KG1 (cell line): Measurements from ENCODE around the gene MAGEA4.

Experiments
- DNase-seq: peaks from one replicate; lab custom pipeline; 2025; lab: John Stamatoyannopoulos, UW

Gene MAGEA4

DNA sequence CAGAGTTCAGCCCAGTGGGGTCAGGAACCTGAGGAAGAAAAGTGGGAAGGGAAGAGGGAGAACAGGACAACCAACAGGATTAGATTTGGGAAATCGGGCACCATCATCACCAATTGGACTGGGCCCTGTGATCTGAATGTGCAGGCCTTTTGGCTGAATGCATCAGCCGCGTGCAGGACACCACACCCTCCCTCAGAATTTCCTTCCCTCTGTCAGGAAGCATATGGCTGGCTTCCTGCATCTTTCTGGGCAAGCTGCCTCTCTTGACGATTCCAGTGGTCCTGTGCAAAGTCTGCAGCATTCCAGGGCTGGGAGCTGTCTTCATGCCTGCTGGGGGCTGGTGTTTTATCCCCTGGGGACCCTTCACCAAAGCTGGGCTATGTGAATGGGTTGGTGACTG lies 16.4 kb downstream of the MAGEA4 start:
- no peak for DNase-seq

DNA sequence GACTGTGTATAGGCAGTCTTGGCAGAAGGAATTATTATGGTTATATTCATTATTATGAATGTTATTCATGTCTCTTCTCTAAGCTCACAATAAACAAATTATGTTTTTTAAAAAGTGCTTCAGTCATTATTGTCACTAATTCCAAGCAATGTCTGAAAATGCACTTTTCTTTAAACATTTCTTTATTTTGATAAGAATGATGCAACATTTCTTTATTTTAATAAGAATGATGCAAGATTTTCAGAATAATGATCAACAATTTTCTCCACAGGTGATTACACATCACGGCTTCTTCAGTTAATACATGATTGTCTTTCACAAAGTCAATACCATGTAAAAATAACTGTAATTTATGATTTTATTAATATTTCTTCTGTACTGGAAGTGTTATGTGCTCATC lies 22.7 kb downstream of the MAGEA4 start:
- DNase-seq: no peak

DNA sequence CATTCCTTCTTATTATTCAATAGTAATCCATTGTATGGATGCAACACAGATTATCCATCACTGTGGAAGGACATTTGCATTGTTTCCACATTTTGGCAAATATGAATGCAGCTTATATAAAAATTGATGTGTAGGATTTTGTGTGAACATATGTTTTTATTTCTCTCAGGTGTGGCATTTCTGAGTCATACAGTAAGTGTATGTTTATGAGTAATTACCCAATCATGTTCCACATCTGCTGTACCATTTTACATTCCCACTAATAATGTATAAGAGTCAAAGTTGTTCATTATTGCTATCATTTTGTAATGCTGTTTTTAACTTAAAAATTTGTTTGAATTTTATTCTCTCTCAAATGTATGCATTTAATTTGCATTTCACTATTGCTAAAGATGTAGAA lies 25.5 kb downstream of the MAGEA4 start:
- DNase-seq: no peak

DNA sequence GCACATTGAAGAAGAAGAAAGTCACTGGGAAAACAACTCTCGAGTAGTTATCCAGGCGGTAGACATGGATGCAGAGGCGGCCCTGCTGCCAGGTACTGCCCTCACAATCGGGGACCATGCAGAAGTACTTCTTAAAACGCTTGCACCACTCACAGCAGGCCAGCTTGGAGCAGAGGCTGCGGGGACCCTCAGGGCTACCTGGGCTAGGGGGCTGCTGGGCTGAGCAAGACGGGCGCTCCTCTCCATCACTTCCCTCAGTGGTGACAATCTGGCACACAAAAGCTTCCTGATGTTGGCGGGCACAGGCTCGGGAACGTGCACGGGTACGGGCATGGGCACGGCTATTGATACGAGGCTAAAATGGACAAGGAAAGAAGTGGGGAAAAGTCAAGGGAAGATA lies 42.0 kb downstream of the MAGEA4 start:
- no peak for DNase-seq

DNA sequence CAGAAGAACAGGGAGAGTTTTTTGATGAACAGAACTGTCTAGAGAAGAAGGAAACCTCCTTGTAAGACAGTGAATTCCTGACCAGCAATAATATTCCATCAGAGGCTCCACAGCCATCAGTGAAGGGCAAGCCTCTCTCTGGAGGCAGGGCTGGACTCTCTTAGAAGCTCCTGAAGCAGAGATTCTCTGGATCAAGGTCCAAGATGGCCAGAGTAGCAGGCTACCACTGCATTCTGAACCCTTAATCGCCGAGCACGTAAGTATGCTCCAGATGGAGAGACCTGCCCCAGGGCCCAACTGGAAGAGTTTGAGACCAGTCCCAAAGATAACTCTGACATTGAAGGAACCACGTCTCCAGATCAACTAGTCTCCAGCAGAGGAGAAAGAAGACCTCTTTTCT lies 45.4 kb downstream of the MAGEA4 start:
- DNase-seq: no peak

DNA sequence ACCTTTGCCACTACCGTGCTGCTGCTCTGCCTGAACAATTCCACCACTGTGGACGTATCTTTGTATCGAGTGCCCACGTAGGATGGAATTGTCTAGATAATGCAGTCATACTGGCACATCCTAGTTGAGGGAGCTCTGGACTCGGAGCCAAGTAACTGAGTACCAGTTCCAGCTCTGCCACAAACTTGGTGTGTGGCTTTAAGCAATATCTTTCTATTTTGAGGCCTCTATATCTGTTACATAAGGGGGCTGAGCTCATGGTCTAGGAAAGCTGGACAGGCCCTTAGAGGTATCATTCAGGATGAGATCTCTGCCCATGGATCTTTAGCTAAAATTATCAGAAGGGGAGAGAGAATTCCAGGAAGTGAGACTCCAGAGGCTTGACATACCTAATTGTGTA lies 49.3 kb downstream of the MAGEA4 start:
- DNase-seq: no peak

DNA sequence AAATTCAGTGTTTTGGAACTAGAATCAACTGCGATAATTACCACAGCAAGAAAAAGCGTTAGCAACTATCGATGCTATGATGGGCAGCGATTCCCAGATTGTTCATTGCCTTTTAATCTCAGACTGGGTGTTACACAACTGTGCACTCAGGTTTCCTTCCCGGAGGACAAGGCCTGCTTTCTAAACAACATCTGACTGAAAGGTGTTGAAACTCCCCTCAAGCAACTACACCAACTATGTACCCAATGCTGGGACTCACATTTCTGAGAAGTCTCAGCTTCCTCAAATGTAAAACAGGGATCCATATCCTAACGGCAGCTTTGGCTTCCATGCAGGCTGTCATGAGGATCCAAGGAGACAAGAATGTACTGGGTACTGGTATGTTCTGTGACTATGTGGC lies 53.5 kb downstream of the MAGEA4 start:
- DNase-seq: no peak

DNA sequence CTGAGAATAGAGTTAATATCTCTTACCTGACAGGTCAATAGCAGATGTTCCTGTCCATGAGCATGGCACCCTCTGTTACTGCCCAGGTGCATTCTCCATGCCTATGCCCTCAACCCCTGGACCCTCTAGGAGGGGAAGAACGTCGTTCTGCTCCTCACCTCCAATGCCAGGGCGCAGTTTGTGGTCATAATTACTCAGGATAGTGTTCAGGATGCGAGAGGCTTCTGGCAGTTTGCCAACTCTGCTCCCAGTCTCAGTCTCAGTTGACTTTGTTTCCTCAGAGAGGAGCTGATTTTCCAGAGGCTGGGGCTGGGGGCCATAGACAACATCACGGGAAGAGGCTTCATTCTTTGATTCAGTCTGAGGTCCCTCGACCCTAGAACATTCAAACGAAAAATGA lies 57.3 kb downstream of the MAGEA4 start:
- no peak for DNase-seq

DNA sequence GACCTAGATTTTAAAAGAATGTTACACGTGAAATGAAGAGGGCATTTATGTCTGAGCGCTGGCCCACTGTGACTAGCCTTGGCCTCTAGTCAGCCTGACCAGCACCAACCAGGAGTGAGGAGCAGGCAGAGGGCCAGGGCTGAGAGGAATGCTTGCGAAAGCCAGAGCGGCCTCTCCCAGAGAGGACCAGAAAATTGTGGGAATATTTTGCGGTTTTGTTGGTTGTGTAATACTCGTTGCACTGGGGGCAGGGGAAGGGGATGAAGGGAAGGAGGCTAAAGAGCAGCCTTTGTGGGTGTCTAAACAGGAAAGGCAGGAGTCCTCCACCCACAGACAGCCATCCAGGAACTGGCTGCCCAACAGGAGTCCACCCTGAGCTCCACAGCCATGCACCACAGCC lies 58.0 kb downstream of the MAGEA4 start:
- no peak for DNase-seq

DNA sequence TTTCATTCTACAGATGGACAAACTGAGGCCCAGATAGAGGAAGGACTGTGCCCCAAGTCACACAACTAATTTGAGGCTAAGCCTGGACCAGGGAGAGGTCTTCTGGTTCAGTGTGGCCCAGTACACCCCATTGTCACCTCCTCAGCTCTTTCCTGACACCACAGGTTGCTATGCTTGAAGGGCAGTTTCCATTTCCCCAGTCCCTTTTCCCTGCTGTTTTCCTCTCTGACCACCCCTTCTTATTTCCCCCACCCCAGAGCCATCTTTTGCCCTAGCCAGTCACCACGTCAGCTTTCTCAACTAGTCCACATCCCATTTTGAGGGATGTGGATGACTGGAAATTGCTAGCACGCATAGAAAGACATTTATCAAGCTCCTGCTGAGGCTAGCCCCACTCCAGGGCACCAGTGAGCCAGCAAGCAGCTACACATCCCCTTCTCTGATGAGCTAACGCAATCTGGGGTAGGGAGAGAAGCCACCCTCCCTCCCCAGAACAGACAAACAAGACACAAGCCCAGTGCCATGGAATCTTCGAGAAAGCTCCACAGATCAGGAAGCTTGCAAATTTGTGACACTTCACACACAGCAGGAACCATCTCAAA lies 60.5 kb downstream of the MAGEA4 start:
- DNase-seq: no peak

DNA sequence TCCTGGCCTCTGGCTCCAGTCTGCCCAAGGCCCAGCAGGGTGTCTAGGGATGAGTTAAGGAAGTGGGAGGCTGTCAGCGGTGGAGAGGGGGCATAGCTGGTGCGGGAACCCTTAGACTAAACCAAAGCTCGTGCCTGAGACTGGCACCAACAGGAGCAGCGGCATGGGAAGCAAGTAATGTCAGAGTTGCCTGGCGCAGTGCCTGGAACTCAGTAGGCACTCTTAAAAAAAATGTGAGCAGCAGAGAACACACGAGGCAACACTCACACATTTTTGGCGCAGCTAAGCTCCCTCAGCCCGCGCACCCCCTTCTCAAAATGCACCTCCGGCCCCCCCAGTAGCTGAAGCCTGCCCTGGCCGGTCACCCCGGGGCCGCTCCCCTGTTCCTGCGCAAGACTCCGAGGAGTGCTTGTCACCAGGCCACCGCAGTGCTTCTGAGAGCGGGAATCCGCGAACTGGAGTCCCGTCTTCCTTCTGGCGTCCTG lies 61.2 kb downstream of the MAGEA4 start:
- DNase-seq: no peak
